SK-N-SH treated with all-trans-retinoic acid at 6 μM for 48 hours (cell line): ENCODE data around the gene PRSS21.

Experiments
- BACH2 ChIP-seq: fragments of 250-450 bp; sonication (Bioruptor Pico); IDR thresholded peaks from 2 replicates; pipeline ENCODE4 v1.9.0; 2021; ENCODE audit warnings: mild to moderate bottlenecking, borderline replicate concordance
- CREB5 ChIP-seq: fragments of 250-450 bp; sonication (Bioruptor Pico); IDR thresholded peaks from 2 replicates; pipeline ENCODE4 v1.5.1; 2020; ENCODE audit warnings: low read depth, mild to moderate bottlenecking, moderate library complexity
- CSDC2 ChIP-seq: fragments of 250-450 bp; sonication (Bioruptor Pico); IDR thresholded peaks from 2 replicates; pipeline ENCODE4 v1.5.0; 2020; ENCODE audit warnings: mild to moderate bottlenecking, moderate library complexity
- GLIS3 ChIP-seq: fragments of 250-450 bp; sonication (Bioruptor Pico); IDR thresholded peaks from 2 replicates; pipeline ENCODE4 v1.5.0; 2020; ENCODE audit warnings: mild to moderate bottlenecking, moderate library complexity
- OSR1 ChIP-seq: fragments of 250-450 bp; sonication (Bioruptor Pico); IDR thresholded peaks from 2 replicates; pipeline ENCODE4 v1.8.0; 2022; ENCODE audit warnings: moderate library complexity, mild to moderate bottlenecking, inconsistent platforms
- PATZ1 ChIP-seq: fragments of 250-450 bp; sonication (Bioruptor Pico); IDR thresholded peaks from 2 replicates; pipeline ENCODE4 v1.8.0; 2020; ENCODE audit warnings: mild to moderate bottlenecking, moderate library complexity, borderline replicate concordance
- POU6F1 ChIP-seq: fragments of 250-450 bp; sonication (Bioruptor Pico); IDR thresholded peaks from 2 replicates; pipeline ENCODE4 v1.8.0; 2021; ENCODE audit warnings: low read depth, mild to moderate bottlenecking, moderate library complexity, borderline replicate concordance
- SNAI2 ChIP-seq: fragments of 250-450 bp; sonication (Bioruptor Pico); IDR thresholded peaks from 2 replicates; pipeline ENCODE4 v1.5.0; 2020; ENCODE audit warnings: mild to moderate bottlenecking, moderate library complexity
- TOX ChIP-seq: fragments of 250-450 bp; sonication (Bioruptor Pico); IDR thresholded peaks from 2 replicates; pipeline ENCODE4 v1.8.0; 2021; ENCODE audit warnings: mild to moderate bottlenecking, moderate library complexity, borderline replicate concordance
- ZFP3 ChIP-seq: fragments of 250-450 bp; sonication (Bioruptor Pico); IDR thresholded peaks from 2 replicates; pipeline ENCODE4 v1.5.0; 2020; ENCODE audit warnings: mild to moderate bottlenecking, moderate library complexity
- ZFP30 ChIP-seq: fragments of 450-650 bp; formaldehyde crosslinking; IDR thresholded peaks from 2 replicates; pipeline ENCODE4 v1.5.0; 2022; ENCODE audit warnings: mild to moderate bottlenecking, moderate library complexity
- ZNF70 ChIP-seq: fragments of 450-650 bp; formaldehyde crosslinking; IDR thresholded peaks from 2 replicates; pipeline ENCODE4 v1.5.0; 2020; ENCODE audit warnings: mild to moderate bottlenecking, moderate library complexity
- ZNF8 ChIP-seq: fragments of 450-650 bp; formaldehyde crosslinking; IDR thresholded peaks from 2 replicates; pipeline ENCODE4 v1.5.0; 2020; ENCODE audit warnings: mild to moderate bottlenecking, moderate library complexity

GRCh38 chr16:2822158-2822495 is 5.1 kb downstream of the PRSS21 start:
- TF ChIP-seq POU6F1 (CRISPR knock-in tag) (no peak), BACH2 (CRISPR knock-in tag) (no peak), CREB5 (CRISPR knock-in tag) (no peak), TOX (CRISPR knock-in tag) (no peak), GLIS3 (CRISPR knock-in tag) (no peak), ZNF8 (CRISPR knock-in tag) (no peak), PATZ1 (CRISPR knock-in tag) (no peak), ZFP3 (CRISPR knock-in tag) (no peak), CSDC2 (CRISPR knock-in tag) (no peak), SNAI2 (CRISPR knock-in tag) (no peak), ZNF70 (CRISPR knock-in tag) (no peak), ZFP30 (CRISPR knock-in tag) (no peak), OSR1 (no peak)
